ENCODE data around the gene SS18L1.

Gene SS18L1

DNA sequence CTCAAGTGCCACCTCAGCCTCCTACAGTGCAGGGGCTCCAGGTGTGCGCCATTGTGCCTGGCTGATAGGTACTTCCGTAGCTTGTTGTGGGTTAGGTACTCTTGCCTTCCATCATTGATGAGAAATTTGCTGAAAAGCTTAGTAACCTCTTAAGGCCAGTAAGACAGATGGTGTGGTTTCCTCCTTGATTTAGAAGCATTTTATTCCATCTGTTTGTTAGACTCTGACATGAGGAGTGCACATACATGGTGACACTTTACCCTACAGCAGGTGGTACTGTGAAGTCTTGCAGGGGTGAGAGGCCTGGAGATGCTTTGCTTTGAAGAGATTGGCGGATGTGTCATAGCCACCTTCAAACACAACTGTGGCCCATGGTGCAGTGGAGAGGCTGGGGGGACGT is 24.5 kb downstream of the SS18L1 start:
- Histone ChIP-seq H3K36me3 (ENCODE audit: control insufficient read depth in 1 of 2, insufficient read depth in 2 of 2, low read length in 2 of 2) (peaks cover 18 to 58% of the 10 kb centered on the region in 2 donors), H3K27ac (ENCODE audit: low read length) (no peak overlapping the region), H3K27me3 (ENCODE audit: low read depth, low read length) (no peaks in the 10 kb centered on the region), H3K9me3 (ENCODE audit: control insufficient read depth in 1 of 2, low read length in 2 of 2) (no peaks in the 10 kb centered on the region), H3K4me3 (ENCODE audit: low read depth in 1 of 2, low read length in 2 of 2) (no peak overlapping the region), H3K4me1 (ENCODE audit: control insufficient read depth in 1 of 2, insufficient read depth in 2 of 2, low read length in 2 of 2) (no peaks in the 10 kb centered on the region)

- Histone ChIP-seq H3K27ac (ENCODE audit: low read length) (no peak overlapping the region), H3K9me3 (ENCODE audit: control insufficient read depth in 1 of 2, low read length in 2 of 2) (no peaks in the 10 kb centered on the region), H3K4me1 (ENCODE audit: control insufficient read depth in 1 of 2, insufficient read depth in 2 of 2, low read length in 2 of 2) (no peaks in the 10 kb centered on the region), H3K4me3 (ENCODE audit: low read depth in 1 of 2, low read length in 2 of 2) (no peak overlapping the region), H3K27me3 (ENCODE audit: low read depth, low read length) (no peaks in the 10 kb centered on the region), H3K36me3 (ENCODE audit: control insufficient read depth in 1 of 2, insufficient read depth in 2 of 2, low read length in 2 of 2) (peaks cover 18 to 53% of the 10 kb centered on the region in 2 donors)
Measured at GRCh38 chr20:62168890-62169435, 25.4 kb downstream of the SS18L1 start.

DNA sequence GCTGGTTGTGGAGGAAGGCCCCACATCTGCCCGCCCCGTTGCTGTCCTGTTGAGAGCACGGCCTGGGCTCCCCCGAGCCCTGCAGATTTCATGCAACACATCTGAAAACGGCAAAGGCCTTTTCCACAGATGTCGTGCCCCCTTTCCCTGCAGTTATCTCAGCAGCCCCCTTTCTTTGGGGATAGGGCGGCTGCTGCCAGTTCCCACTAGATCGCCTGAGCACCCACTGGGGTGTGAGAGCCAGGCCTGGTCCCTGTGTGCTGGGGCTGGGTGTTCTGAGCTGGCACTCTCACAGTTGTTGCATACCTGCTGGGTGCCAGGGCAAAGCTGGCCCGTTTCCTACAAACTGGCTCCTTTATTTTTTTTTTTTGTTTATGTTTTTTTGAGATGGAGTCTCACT is 27.0 kb downstream of the SS18L1 start:
- Histone ChIP-seq H3K4me3 (ENCODE audit: low read depth in 1 of 2, low read length in 2 of 2) (no peak overlapping the region), H3K27ac (ENCODE audit: low read length) (no peak overlapping the region), H3K4me1 (ENCODE audit: control insufficient read depth in 1 of 2, insufficient read depth in 2 of 2, low read length in 2 of 2) (no peaks in the 10 kb centered on the region), H3K9me3 (ENCODE audit: control insufficient read depth in 1 of 2, low read length in 2 of 2) (no peaks in the 10 kb centered on the region), H3K27me3 (ENCODE audit: low read depth, low read length) (no peaks in the 10 kb centered on the region), H3K36me3 (ENCODE audit: control insufficient read depth in 1 of 2, insufficient read depth in 2 of 2, low read length in 2 of 2) (peaks cover 12 to 53% of the 10 kb centered on the region in 2 donors)

DNA sequence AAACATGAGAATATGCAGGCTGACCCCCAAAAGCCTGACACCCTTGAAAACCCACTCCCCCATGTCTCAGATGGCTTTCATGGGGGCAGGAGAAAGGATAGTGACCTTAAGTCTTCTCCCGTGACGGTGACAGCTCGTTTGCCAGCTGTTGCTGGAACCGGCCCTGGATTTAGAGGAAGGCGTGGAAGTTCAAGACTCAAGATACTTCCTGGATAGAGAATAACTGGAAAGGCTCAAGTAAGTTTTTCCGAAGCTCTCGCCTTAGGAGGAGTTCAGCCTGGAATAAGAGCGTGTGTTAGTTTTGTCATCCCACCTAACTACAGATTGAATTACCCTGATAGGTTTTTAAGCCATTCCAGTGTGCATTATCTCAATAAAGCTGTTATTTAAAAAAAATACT is 27.7 kb downstream of the SS18L1 start:
- Histone ChIP-seq H3K27ac (ENCODE audit: low read length) (no peak overlapping the region), H3K36me3 (ENCODE audit: control insufficient read depth in 1 of 2, insufficient read depth in 2 of 2, low read length in 2 of 2) (peaks cover 8 to 53% of the 10 kb centered on the region in 2 donors)

DNA sequence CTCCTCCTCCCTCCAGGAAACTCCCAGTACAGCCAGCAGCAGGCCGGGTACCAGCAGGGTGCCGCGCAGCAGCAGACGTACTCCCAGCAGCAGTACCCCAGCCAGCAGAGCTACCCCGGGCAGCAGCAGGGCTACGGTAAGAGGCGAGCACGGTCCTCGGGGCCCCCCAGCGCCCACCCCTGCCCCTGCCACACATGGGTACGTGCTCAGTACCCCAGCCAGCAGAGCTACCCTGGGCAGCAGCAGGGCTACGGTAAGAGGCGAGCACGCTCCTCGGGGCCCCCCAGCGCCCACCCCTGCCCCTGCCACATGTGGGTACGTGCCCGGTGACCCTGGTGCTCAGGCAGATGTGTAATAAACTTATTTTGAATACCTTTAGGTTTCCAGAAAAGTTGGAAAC is 29.1 kb downstream of the SS18L1 start:
- H3K4me3 ChIP-seq (ENCODE audit: low read depth in 1 of 2, low read length in 2 of 2) = no peak overlapping the region
- no peaks in the 10 kb centered on the region for H3K4me1 ChIP-seq (ENCODE audit: control insufficient read depth in 1 of 2, insufficient read depth in 2 of 2, low read length in 2 of 2)
- H3K27me3 ChIP-seq (ENCODE audit: low read depth, low read length) = no peaks in the 10 kb centered on the region
- no peaks in the 10 kb centered on the region for H3K9me3 ChIP-seq (ENCODE audit: control insufficient read depth in 1 of 2, low read length in 2 of 2)
- peaks cover 6 to 50% of the 10 kb centered on the region in 2 donors for H3K36me3 ChIP-seq (ENCODE audit: control insufficient read depth in 1 of 2, insufficient read depth in 2 of 2, low read length in 2 of 2)
- no peak overlapping the region for H3K27ac ChIP-seq (ENCODE audit: low read length)

More for the DNA sequence above, 27.7 kb downstream of the SS18L1 start:
- no peaks in the 10 kb centered on the region for H3K4me1 ChIP-seq (ENCODE audit: control insufficient read depth in 1 of 2, insufficient read depth in 2 of 2, low read length in 2 of 2)
- H3K4me3 ChIP-seq (ENCODE audit: low read depth in 1 of 2, low read length in 2 of 2) = no peak overlapping the region
- no peaks in the 10 kb centered on the region for H3K9me3 ChIP-seq (ENCODE audit: control insufficient read depth in 1 of 2, low read length in 2 of 2)
- no peaks in the 10 kb centered on the region for H3K27me3 ChIP-seq (ENCODE audit: low read depth, low read length)

GRCh38 chr20:62174021-62174804 is 30.6 kb downstream of the SS18L1 start:
- Histone ChIP-seq H3K36me3 (ENCODE audit: control insufficient read depth in 1 of 2, insufficient read depth in 2 of 2, low read length in 2 of 2) (peaks cover 3 to 49% of the 10 kb centered on the region in 2 donors), H3K4me3 (ENCODE audit: low read depth in 1 of 2, low read length in 2 of 2) (no peak overlapping the region), H3K9me3 (ENCODE audit: control insufficient read depth in 1 of 2, low read length in 2 of 2) (no peaks in the 10 kb centered on the region), H3K27ac (ENCODE audit: low read length) (no peak overlapping the region), H3K4me1 (ENCODE audit: control insufficient read depth in 1 of 2, insufficient read depth in 2 of 2, low read length in 2 of 2) (no peaks in the 10 kb centered on the region), H3K27me3 (ENCODE audit: low read depth, low read length) (no peaks in the 10 kb centered on the region)

DNA sequence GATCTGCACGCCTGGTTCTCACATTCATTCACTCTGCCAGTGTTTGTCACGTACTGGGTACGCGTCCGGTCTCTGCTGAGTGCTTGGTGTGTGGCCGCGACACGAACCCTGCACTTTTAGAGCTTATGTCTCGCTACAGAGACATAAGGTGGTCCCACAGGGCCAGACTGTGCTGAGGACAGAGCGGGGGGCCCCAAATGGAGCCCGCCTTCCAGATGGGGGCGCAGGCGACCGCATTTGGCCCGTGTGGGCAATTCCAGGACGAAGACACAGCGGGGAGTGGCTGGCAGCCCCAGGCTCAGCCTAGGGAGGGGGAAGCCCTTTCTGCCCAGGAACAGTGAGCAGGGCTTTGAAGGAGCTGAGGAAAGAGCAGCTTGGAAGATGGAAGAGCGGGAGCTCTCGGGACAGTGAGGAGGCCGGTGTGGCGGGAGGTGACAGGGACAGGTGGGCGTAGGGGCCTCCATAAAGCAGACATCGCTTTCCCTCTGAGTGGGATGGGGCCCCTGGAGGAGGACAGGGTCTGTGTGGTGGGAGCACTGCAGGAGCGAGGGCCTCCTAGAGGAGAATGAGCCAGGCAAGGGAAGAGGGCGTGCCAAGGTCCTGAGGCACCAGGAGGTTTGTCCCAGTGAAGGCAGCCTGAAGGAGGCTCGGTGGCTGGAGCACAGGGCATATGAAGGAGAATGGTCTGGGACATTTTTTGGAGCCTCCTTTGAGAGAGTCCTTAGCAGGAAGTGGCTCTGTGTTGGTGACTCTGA is 31.5 kb downstream of the SS18L1 start:
- Histone ChIP-seq H3K4me1 (ENCODE audit: control insufficient read depth in 1 of 2, insufficient read depth in 2 of 2, low read length in 2 of 2) (no peaks in the 10 kb centered on the region), H3K4me3 (ENCODE audit: low read depth in 1 of 2, low read length in 2 of 2) (no peak overlapping the region), H3K27me3 (ENCODE audit: low read depth, low read length) (no peaks in the 10 kb centered on the region), H3K9me3 (ENCODE audit: control insufficient read depth in 1 of 2, low read length in 2 of 2) (no peaks in the 10 kb centered on the region), H3K27ac (ENCODE audit: low read length) (no peak overlapping the region), H3K36me3 (ENCODE audit: control insufficient read depth in 1 of 2, insufficient read depth in 2 of 2, low read length in 2 of 2) (peaks cover 3 to 45% of the 10 kb centered on the region in 2 donors)

GRCh38 chr20:62175711-62176110 is 32.1 kb downstream of the SS18L1 start:
- Histone ChIP-seq H3K27ac (ENCODE audit: low read length) (no peak overlapping the region), H3K4me1 (ENCODE audit: control insufficient read depth in 1 of 2, insufficient read depth in 2 of 2, low read length in 2 of 2) (no peaks in the 10 kb centered on the region), H3K9me3 (ENCODE audit: control insufficient read depth in 1 of 2, low read length in 2 of 2) (no peaks in the 10 kb centered on the region), H3K27me3 (ENCODE audit: low read depth, low read length) (no peaks in the 10 kb centered on the region), H3K4me3 (ENCODE audit: low read depth in 1 of 2, low read length in 2 of 2) (no peak overlapping the region), H3K36me3 (ENCODE audit: control insufficient read depth in 1 of 2, insufficient read depth in 2 of 2, low read length in 2 of 2) (peaks cover 3 to 45% of the 10 kb centered on the region in 2 donors)

GRCh38 chr20:62176866-62177265 is 33.3 kb downstream of the SS18L1 start:
- H3K9me3 ChIP-seq (ENCODE audit: control insufficient read depth in 1 of 2, low read length in 2 of 2) = no peaks in the 10 kb centered on the region
- H3K27me3 ChIP-seq (ENCODE audit: low read depth, low read length) = no peaks in the 10 kb centered on the region
- H3K4me1 ChIP-seq (ENCODE audit: control insufficient read depth in 1 of 2, insufficient read depth in 2 of 2, low read length in 2 of 2) = no peaks in the 10 kb centered on the region
- H3K27ac ChIP-seq (ENCODE audit: low read length) = no peak overlapping the region
- peaks cover 3 to 45% of the 10 kb centered on the region in 2 donors for H3K36me3 ChIP-seq (ENCODE audit: control insufficient read depth in 1 of 2, insufficient read depth in 2 of 2, low read length in 2 of 2)
- H3K4me3 ChIP-seq (ENCODE audit: low read depth in 1 of 2, low read length in 2 of 2) = no peak overlapping the region

GRCh38 chr20:62177307-62177706 is 33.7 kb downstream of the SS18L1 start:
- Histone ChIP-seq H3K27ac (ENCODE audit: low read length) (no peak overlapping the region), H3K4me3 (ENCODE audit: low read depth in 1 of 2, low read length in 2 of 2) (no peak overlapping the region), H3K9me3 (ENCODE audit: control insufficient read depth in 1 of 2, low read length in 2 of 2) (no peaks in the 10 kb centered on the region), H3K36me3 (ENCODE audit: control insufficient read depth in 1 of 2, insufficient read depth in 2 of 2, low read length in 2 of 2) (peaks cover 3 to 45% of the 10 kb centered on the region in 2 donors), H3K4me1 (ENCODE audit: control insufficient read depth in 1 of 2, insufficient read depth in 2 of 2, low read length in 2 of 2) (no peaks in the 10 kb centered on the region), H3K27me3 (ENCODE audit: low read depth, low read length) (no peaks in the 10 kb centered on the region)

- Histone ChIP-seq H3K4me1 (ENCODE audit: control insufficient read depth in 1 of 2, insufficient read depth in 2 of 2, low read length in 2 of 2) (peaks cover 0 to 4% of the 10 kb centered on the region in 2 donors), H3K4me3 (ENCODE audit: low read depth in 1 of 2, low read length in 2 of 2) (no peak overlapping the region), H3K9me3 (ENCODE audit: control insufficient read depth in 1 of 2, low read length in 2 of 2) (no peaks in the 10 kb centered on the region), H3K27ac (ENCODE audit: low read length) (no peak overlapping the region), H3K36me3 (ENCODE audit: control insufficient read depth in 1 of 2, insufficient read depth in 2 of 2, low read length in 2 of 2) (peaks cover 0 to 37% of the 10 kb centered on the region in 2 donors), H3K27me3 (ENCODE audit: low read depth, low read length) (no peaks in the 10 kb centered on the region)
Measured at GRCh38 chr20:62178316-62179161, 35.0 kb downstream of the SS18L1 start.
